NAMALWA (cell line): Measurements from ENCODE around the gene MIXL1.
"Not testable (repeated sequence)": the region's sequence is repeated elsewhere in the genome, so short reads cannot be mapped to it uniquely, and the experiment has no call there.

ENCODE experiments used
- DNase-seq: peaks from one replicate; pipeline ENCODE4 v3.0.0-alpha.2; 2015; ENCODE audit warnings: low spot score

Gene MIXL1

GRCh38 chr1:226223157-226223785 lies at the start of gene MIXL1:
MIXL1 (plus strand) TSS chr1:226223664; CDS start chr1:226223682, 18 bp downstream.
- no peak for DNase-seq

DNA sequence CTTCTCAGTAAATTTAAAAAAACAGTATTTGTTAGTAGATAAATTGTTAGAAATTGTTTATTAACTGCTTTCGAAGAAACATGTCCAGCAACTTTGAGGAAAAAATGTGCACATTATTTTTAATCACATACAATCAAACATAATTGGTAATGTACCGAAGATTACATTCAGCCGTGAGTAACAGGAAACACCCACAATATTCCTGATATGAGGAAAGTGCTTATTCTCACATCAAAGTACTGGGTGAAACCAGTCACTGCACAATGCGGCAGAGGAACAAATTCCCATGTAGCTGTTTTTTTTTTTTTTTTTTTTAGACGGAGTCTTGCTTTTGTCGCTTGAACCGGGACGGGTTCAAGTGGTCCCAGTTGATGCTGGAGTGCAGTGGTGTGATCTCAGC lies 46.6 kb upstream of the MIXL1 start:
- no peak for DNase-seq

GRCh38 chr1:226181996-226182714 lies 41.3 kb upstream of the MIXL1 start:
- peak; percentile 62 for DNase-seq

- DNase-seq = peak; percentile 22
These were observed 38.1 kb upstream of the MIXL1 start for GRCh38 chr1:226185141-226186036.

- DNase-seq = peak; percentile 93
These were observed 37.1 kb upstream of the MIXL1 start, which contains the start of gene ACBD3 for GRCh38 chr1:226186124-226187018. ACBD3 (minus strand) TSS chr1:226186741; CDS start chr1:226186675, 66 bp downstream.

GRCh38 chr1:226187019-226187322 lies 36.5 kb upstream of the MIXL1 start:
- DNase-seq = no peak

DNA sequence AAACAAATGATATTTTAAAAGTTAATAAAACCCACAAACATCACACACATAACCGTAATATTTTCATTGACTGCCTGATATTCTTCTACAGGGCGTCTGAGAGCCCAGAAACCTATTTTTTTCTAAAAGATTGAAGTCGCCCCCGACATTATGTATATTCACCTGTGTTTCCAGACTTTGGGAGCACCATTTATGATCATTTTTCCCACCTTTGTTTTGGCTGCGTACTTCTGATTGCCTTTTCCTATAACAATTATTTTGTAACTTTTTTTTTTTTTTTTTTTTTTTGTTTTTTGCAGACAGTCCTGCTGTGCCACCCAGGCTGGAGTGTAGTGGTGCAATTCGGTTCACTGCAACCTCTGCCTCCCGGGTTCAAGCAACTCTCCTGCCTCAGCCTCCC lies 36.1 kb upstream of the MIXL1 start:
- DNase-seq = no peak

- DNase-seq = no peak
These were observed 28.3 kb upstream of the MIXL1 start for GRCh38 chr1:226195144-226195543.

DNA sequence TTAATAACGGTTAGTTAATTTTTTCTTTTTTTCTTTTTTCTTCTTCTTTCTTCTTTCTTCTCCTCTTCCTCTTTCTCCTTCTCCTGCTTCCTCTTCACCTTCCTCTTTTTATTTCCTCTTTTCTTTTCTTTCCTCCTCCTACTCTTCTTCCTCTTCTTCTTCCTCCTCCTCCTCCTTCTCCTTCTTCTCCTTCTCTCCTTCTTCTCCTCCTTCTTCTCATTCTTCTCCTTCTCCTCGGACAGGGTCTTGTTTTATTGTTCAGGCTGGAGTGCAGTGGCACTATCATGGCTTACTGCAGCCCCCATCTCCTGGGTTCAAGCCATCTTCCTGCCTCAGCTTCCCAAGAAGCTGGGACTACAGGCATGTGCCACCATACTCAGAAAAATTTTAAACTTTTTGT lies 23.5 kb upstream of the MIXL1 start:
- DNase-seq = no peak

- peak; percentile 69 for DNase-seq
These were observed 22.4 kb upstream of the MIXL1 start for GRCh38 chr1:226201029-226201593.

DNA sequence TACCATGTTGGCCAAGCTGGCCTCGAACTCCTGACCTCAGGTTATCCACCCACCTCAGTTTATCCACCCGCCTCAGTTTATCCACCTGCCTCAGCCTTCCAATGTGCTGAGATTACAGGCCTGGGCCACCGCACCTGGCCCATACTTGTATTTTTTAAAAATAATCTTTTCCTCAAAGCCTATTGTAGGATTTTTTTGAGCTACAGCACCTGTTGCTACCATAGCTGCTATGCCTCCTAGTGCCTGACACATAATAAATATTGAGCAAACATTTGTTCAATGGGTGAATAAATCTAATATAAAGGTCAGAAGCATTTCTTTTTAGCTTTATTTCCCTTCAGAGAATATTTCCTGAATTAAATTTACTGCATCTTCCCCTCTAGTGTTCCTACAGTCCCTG lies 21.2 kb upstream of the MIXL1 start:
- DNase-seq = no peak

GRCh38 chr1:226202666-226203065 lies 20.8 kb upstream of the MIXL1 start:
- DNase-seq = not testable (repeated sequence)

DNA sequence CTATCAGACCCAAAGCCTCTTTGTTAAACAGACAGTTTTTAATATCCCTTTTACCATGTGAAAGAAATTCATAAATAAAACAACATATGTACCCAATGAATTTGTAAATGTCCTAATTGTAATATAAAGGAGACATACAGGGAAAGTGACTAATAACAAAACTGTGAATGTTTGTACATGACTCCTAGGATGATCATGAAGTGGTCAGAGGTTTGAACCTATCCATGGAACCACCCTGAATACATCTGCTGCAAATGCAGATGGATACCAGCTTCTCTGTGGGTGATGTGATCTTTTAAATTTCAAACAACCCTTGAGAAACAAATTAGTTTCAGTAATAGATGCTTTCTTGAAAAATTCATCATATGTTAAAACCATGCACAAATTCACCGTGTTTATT lies 20.2 kb upstream of the MIXL1 start:
- DNase-seq = no peak

- no peak for DNase-seq
These were observed 19.8 kb upstream of the MIXL1 start for GRCh38 chr1:226203655-226204054.

DNA sequence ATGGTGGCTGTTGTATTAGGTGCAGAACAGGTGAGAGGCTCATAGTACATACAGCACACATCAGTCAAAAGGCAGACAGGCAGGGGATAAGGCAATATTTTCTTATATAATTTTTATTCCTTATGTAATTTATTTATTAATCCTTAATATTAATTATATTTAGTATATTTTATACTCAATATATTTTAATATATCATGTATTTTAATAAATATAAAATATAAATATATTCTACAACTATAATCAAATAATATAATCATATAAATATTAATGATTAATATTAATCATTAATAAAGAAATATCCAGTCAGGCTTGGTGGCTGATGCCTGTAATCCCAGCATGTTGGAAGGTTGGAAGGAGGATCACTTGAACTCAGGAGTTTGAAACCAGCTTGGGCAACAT lies 19.3 kb upstream of the MIXL1 start:
- DNase-seq = no peak

- DNase-seq = no peak
These were observed 16.4 kb upstream of the MIXL1 start for GRCh38 chr1:226207048-226207447.

DNA sequence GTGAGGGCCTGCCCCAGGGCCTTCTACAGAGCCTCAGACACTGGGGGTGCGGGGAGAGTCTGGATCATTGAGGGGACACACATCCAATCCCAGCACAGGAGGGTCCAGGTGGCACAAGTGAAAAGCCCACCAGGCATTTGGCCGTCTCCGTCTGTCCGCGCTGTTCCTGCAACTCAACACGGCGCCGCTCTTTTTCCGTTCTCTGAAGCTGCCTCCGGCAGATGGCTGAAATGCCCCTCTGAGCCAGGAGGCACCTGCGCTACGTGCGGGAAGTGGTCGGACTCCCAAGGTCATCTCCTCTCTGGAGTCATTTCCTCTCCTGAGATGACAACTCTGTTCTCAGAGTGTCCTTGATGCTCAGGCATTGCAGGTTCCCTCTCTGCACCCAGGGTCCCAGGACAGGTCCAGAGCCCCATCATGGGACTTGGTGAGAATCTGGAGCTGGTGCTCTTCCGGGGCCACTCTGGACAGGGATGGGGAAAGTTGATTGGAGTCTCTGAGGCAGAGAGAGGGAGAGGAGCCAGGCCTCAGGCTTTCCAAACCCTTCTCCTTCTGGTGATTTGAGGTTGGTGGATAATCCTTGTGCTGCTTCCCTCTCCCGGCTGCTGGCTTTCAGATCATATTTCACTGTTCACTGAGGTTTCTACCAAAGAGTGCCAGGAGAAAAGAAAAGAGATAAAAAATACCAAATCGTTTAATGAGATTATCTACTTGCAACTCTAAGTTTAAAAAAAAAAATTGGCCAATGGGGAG lies 14.0 kb upstream of the MIXL1 start:
- DNase-seq = no peak

DNA sequence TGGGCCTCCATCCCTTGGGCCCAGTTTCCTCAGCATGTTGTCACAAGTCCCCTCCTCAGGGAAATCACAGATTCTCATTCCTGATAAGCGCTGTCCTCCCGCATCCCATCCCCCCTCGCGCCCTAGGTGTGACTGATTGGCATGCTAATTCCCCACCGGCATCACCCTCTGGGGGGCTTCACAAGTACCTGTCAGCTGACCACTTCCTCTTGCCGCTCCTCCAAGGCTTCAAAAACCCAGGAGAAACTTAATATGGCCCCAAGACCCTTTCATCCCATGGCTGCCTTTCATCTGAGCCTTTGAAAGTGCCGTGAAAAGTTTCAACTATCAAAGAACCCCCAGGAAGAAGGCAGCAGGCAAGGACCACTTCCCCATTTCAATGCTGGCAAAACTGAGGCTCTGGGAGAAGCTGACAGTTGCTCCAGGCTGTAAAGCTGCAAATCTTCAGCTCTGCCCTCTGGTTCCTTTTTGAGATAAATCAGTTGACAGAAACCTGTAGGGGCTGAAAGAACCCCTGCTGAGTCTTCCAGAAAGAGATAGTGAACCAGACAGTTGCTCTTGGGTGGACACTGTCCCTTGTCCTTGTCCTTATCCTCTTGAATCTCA lies 12.8 kb upstream of the MIXL1 start:
- DNase-seq = no peak

DNA sequence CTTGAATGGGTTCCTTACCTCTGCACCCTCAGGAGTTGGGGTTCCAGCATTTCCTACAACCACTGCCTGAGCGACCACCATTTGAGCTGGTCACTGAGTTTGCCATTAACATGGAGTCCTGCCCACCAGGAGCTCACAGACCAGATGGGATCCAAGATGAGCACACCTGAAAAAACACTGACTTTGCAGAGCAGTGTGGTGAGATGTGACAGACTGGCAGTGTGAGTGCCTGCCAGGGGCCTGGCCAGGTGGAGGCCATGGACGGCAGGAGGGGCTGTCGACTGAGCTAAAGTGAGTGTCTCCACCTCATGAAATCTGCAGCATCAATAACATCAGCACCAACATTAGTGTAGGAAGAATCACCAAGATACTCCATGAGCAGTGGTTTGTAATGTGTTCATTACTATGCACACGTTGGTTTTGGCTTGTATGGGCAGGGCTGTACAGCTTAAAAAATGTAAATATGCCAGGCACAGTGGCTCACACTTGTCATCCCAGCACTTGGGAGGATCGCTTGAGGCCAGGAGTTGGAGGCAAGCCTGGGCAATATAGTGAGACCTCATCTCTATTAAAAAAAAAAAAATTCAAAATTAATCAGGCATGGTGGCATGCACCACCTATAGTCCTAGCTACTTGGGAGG lies 12.2 kb upstream of the MIXL1 start:
- DNase-seq = no peak

DNA sequence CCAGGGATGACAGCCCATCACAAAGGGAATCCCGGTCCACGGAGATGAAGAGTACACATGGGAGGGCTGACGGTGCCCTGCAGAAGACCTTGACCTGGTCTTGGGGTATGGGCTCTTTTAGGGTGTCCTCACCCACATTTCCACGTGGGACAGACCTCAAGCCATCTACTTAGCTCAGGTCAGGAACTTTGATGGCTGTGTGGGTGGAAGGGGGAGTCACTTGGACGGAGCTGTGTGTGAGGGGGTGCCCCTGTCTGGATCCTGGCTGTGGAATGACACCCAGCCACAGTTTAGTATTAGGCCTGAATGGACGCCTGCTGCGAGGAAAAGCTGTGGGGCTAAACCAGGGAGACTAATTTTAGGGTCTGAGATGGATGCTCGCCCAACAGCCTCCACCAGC lies 10.9 kb upstream of the MIXL1 start:
- DNase-seq = no peak
